ENCODE measurements around the gene DNMBP. TPM values are rescaled to one million over a fixed set of nuclear protein-coding genes. Genes with fewer than 3 reads are reported as not detected.
A peak's percentile ranks its signal among the peaks of the same experiment; 100 is the strongest.

Gene DNMBP
- total RNA-seq, 4 donors from 2014 or later, result 17.9 to 37.6 (median 20.6) TPM

- TF ChIP-seq POLR2AphosphoS5 (IDR thresholded peaks at IDR 0.05) (no peak), EP300 (IDR thresholded peaks at IDR 0.05) (no peak), CTCF (IDR thresholded peaks at IDR 0.05) (no peak), POLR2A (IDR thresholded peaks at IDR 0.05) (no peak)
- H3K36me3 ChIP-seq, result no peaks in the 10 kb centered on the region
- no peak overlapping the region for H3K4me3 ChIP-seq
- H3K4me1 ChIP-seq, result peaks cover 0 to 20% (median 0%) of the 10 kb centered on the region in 3 donors
- 57 to 61% methylated on average over 2 of the region's 2 CpGs for WGBS, 2 donors (ENCODE audit: low coverage in 1 of 2)
- peak overlapping the region in 2 of 4 donors; percentile 9 to 73 for H3K27ac ChIP-seq
- H3K27me3 ChIP-seq, result no peaks in the 10 kb centered on the region
- ATAC-seq, result no peak
- H3K9me3 ChIP-seq, result no peaks in the 10 kb centered on the region
Observed at GRCh38 chr10:100045592-100045991, 35.8 kb upstream of the DNMBP start.

GRCh38 chr10:100043796-100044195 lies 34.0 kb upstream of the DNMBP start:
- peaks cover 0 to 21% (median 0%) of the 10 kb centered on the region in 3 donors for H3K4me1 ChIP-seq
- no peaks in the 10 kb centered on the region for H3K36me3 ChIP-seq
- ATAC-seq, result peak; percentile 85
- TF ChIP-seq CTCF (IDR thresholded peaks at IDR 0.05) (no peak), POLR2A (IDR thresholded peaks at IDR 0.05) (no peak), POLR2AphosphoS5 (IDR thresholded peaks at IDR 0.05) (no peak), EP300 (IDR thresholded peaks at IDR 0.05) (no peak)
- WGBS, 2 donors (ENCODE audit: low coverage in 1 of 2), result 48 to 66% methylated on average over 2 to 3 of the region's 3 CpGs
- no peaks in the 10 kb centered on the region for H3K27me3 ChIP-seq
- H3K4me3 ChIP-seq, result no peak overlapping the region
- H3K9me3 ChIP-seq, result no peaks in the 10 kb centered on the region
- peak overlapping the region in 3 of 4 donors; percentile 61 to 73 (median 71) for H3K27ac ChIP-seq

DNA sequence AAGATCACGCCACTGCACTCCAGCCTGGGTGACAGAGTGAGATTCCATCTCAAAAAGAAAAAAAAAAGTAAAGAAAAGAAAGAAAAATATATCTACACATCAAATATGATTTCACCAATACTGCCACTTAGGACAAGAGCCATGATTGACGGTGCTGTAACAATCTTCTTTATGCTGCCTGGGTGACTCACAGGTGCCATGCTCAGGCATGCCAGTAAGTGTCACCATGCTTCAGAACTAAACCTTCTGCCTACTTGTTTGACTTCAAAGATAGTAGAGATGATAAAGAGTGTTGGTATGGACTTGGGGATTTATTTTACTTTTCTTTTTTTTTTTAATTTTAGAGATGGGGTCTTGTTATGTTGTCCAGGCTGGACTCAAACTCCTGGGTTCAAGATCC lies 33.6 kb upstream of the DNMBP start:
- no peak for TF ChIP-seq POLR2AphosphoS5 (IDR thresholded peaks at IDR 0.05)
- no peak for TF ChIP-seq CTCF (IDR thresholded peaks at IDR 0.05)
- no peak for TF ChIP-seq EP300 (IDR thresholded peaks at IDR 0.05)
- TF ChIP-seq POLR2A (IDR thresholded peaks at IDR 0.05), result no peak
- 79 to 95% methylated on average over 2 of the region's 2 CpGs for WGBS, 2 donors (ENCODE audit: low coverage in 1 of 2)
- Histone ChIP-seq H3K27me3 (no peaks in the 10 kb centered on the region), H3K36me3 (no peaks in the 10 kb centered on the region), H3K4me1 (peaks cover 0 to 26% (median 0%) of the 10 kb centered on the region in 3 donors), H3K4me3 (no peak overlapping the region), H3K27ac (peak overlapping the region in 3 of 4 donors; percentile 61 to 73 (median 71)), H3K9me3 (no peaks in the 10 kb centered on the region)
- no peak for ATAC-seq

- Histone ChIP-seq H3K27ac (no peak overlapping the region), H3K27me3 (no peaks in the 10 kb centered on the region), H3K4me1 (peaks cover 0 to 29% (median 0%) of the 10 kb centered on the region in 3 donors), H3K4me3 (no peak overlapping the region), H3K36me3 (no peaks in the 10 kb centered on the region), H3K9me3 (no peaks in the 10 kb centered on the region)
- TF ChIP-seq POLR2AphosphoS5 (IDR thresholded peaks at IDR 0.05), result no peak
- TF ChIP-seq EP300 (IDR thresholded peaks at IDR 0.05), result no peak
- TF ChIP-seq CTCF (IDR thresholded peaks at IDR 0.05), result no peak
- no peak for TF ChIP-seq POLR2A (IDR thresholded peaks at IDR 0.05)
- 64 to 83% methylated on average over 2 of the region's 2 CpGs for WGBS, 2 donors (ENCODE audit: low coverage in 1 of 2)
- no peak for ATAC-seq
Observed at GRCh38 chr10:100041306-100042002, 31.7 kb upstream of the DNMBP start.

DNA sequence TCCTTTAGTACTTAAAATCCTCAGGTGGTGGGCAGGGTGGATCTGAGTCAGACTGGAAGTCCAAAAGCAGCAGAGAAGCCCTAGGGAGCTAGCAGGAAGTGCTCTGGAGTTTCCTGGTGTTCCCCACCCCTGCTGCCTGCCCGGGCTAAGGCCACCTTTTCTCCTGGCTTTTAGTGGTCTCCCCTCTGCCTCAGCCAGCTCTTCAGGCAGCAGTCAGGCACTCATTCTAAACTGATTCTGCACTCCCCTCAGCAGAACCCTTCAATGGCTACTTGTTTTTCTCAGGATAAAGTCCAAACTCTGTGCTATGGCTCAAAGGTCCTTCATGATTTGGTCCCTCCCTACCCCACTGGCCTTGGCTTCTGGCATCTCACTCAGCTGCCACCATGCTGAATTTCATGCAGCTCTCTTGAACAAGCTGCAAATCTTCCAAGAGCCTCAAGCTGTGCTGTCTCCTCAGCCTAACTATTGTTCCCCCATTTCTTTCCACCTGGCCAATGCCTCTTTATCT lies 28.9 kb upstream of the DNMBP start:
- Histone ChIP-seq H3K27me3 (no peaks in the 10 kb centered on the region), H3K27ac (no peak overlapping the region), H3K36me3 (no peaks in the 10 kb centered on the region), H3K9me3 (no peaks in the 10 kb centered on the region), H3K4me3 (no peak overlapping the region), H3K4me1 (peaks cover 0 to 9% (median 0%) of the 10 kb centered on the region in 3 donors)
- 20% methylated on average over 1 of the region's 1 CpG for WGBS, 2 donors (ENCODE audit: low coverage in 1 of 2)
- TF ChIP-seq EP300 (IDR thresholded peaks at IDR 0.05) (no peak), POLR2A (IDR thresholded peaks at IDR 0.05) (no peak), POLR2AphosphoS5 (IDR thresholded peaks at IDR 0.05) (no peak), CTCF (IDR thresholded peaks at IDR 0.05) (no peak)
- no peak for ATAC-seq
